Aorta (tissue), 5 donors: ENCODE data around the gene PEX26. TPM values are rescaled to one million over a fixed set of nuclear protein-coding genes. Genes with fewer than 3 reads are reported as not detected.

ENCODE experiments used
- ATAC-seq: fragments of 200-7000 bp; cut with Tn5 transposase; one replicate; pipeline ENCODE4 v1.9.1; 2022; ENCODE audit warnings: moderate library complexity; ENCODE audit not compliant: low FRiP score
- DNase-seq, 2 donors: peaks; one replicate each; pipeline ENCODE4 v3.0.0-alpha.2; 2020
- H3K27ac ChIP-seq, 2 donors: one replicate each; pipeline ENCODE4 v1.5.1; 2013; ENCODE audit warnings: low read length in 2 of 2, mild to moderate bottlenecking in 2 of 2, moderate library complexity in 2 of 2, control low read depth in 1 of 2, inconsistent platforms in 1 of 2, low read depth in 1 of 2
- H3K27me3 ChIP-seq, 2 donors: one replicate each; pipeline ENCODE4 v1.6.1; 2013; ENCODE audit warnings: control low read depth in 1 of 2, low read length in 1 of 2, mild to moderate bottlenecking in 1 of 2, moderate library complexity in 1 of 2; ENCODE audit not compliant: insufficient read depth in 2 of 2, control insufficient read depth in 1 of 2
- H3K36me3 ChIP-seq, 2 donors: one replicate each; pipeline ENCODE4 v1.6.1; 2013; ENCODE audit warnings: control low read depth in 1 of 2, low read length in 1 of 2, mild to moderate bottlenecking in 1 of 2; ENCODE audit not compliant: insufficient read depth in 2 of 2, control insufficient read depth in 1 of 2
- H3K4me1 ChIP-seq, 2 donors: one replicate each; pipeline ENCODE4 v1.6.1; 2013; ENCODE audit warnings: low read length in 2 of 2, control low read depth in 1 of 2, mild to moderate bottlenecking in 1 of 2, moderate library complexity in 1 of 2; ENCODE audit not compliant: insufficient read depth in 2 of 2, control insufficient read depth in 1 of 2
- H3K4me3 ChIP-seq, 2 donors: one replicate each; pipeline ENCODE4 v1.5.1; 2013; ENCODE audit warnings: low read length in 2 of 2, control low read depth in 1 of 2, mild to moderate bottlenecking in 1 of 2
- H3K9me3 ChIP-seq: one replicate; pipeline ENCODE4 v1.6.1; 2013; ENCODE audit warnings: mild to moderate bottlenecking, low read length; ENCODE audit not compliant: control insufficient read depth
- WGBS, 2 donors: extraction: QIAGEN DNeasy Blood & Tissue Kit; methylation state at CpG; one replicate each; pipeline ENCODE4 v1.1.7; 2013; 5-methylcytosine and 5-hydroxymethylcytosine counted together
- intact Hi-C, 2 donors: fragments of 100-400 bp; cut with DNase I; formaldehyde crosslinking; loops; one replicate each; pipeline versions ENCODE4 v1.14.2 to v1.15.0; 2022
- polyA plus RNA-seq, 2 donors: library from polyadenylated mRNA; stranded (reverse); fragments of 200-250 nt; gene quantifications; one replicate each; pipeline ENCODE4 v1.2.3, GENCODE V29; 2013
- total RNA-seq, 2 donors: library from RNA; stranded (reverse); fragmentation: NEBNext Ultra II Directional; extraction: Animal tissue kit (Norgen Biotek cat#: 25700); gene quantifications; one replicate each; pipeline ENCODE4 v1.2.1, GENCODE V29; 2021
- donor health status: healthy with polysubstance abuse.
- donor health status: Bipolar disorder and iron deficiency.
- donor health status: DM: no; HTN: no; CAD: no.
- donor health status: DM: no; HTN: no; CAD: no.
- donor health status: DM: yes; HTN: yes; CAD: no.

Gene PEX26
- total and polyA plus RNA-seq, 4 donors: 10.9 to 34.1 (median 21.5) TPM

DNA sequence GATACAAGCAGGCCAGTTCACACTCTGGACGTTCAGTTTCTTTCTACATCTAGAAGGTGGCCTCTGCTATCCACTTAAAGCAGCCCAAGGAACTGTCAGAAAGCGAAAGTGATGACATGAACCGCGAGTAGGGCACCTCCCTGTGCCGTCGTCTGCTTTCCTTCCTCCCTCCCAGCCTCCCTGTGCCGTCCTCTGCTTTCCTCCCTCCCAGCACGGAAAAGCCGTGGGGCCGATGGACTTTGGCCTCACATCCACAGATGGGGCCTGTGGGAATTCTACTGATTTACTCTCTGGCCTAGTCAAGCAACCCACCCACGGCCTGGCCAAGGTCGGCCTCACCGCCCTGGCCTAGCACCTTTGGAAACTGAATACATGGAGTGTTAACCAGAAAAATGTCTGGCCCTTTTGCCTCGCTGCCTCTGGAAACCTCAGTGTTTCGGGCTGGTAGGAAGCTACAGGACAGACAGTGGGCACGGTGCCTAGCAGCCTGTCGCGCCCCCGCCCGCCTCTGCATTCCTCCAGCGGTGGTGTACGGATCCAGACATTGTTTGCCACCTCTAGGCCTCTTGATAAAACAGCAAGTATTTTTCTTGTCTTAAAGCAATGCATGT is 14.2 kb downstream of the PEX26 start:
- ATAC-seq (peak; percentile 84), DNase-seq (peak; percentile 81 to 91)
- Histone ChIP-seq H3K36me3 (peaks cover 0 to 5% of the 10 kb centered on the region in 2 donors), H3K4me3 (no peak overlapping the region), H3K27ac (peak overlapping the region; percentile 77 to 97), H3K9me3 (no peaks in the 10 kb centered on the region), H3K4me1 (no peaks in the 10 kb centered on the region), H3K27me3 (no peaks in the 10 kb centered on the region)
- intact Hi-C loops: no loop called here
- 5 to 13% methylated on average over 22 of the region's 22 CpGs for WGBS, 2 donors

- no peak overlapping the region for H3K27ac ChIP-seq
Measured at GRCh38 chr22:18093661-18094060, 15.9 kb downstream of the PEX26 start.

DNA sequence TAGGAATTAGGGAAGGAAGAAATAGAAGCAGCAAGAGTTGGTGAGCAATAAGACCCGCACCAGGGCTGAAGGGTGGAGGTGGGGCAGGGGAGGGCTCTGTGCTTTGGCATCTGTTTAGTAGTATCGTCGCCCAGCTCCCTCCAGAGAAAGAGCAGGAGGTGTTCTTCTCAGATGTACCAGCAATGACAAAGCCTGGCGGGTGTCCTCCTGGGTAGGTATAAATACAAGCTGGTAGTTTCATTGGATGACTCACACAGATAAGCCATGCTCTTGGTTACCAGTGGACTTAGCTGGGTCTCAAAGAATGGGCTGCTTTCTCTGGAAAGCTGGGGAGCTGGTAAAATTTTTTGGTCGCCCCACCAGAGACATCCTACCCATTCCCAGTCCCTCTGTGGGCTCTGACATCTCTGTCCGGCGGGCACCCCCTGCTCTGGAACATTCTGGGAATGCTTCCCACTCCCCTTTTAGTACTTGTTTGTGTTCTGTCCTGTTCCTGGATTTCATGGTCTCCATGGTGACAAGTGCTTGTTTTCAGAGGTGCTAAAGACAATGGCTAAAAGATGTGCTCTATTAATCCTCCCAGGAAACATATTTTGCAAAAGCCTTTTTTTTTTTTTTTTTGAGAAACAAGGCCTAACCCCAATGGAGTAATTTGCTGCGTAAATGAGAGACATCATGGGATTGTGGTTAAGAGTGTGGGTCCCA is 17.5 kb downstream of the PEX26 start:
- Histone ChIP-seq H3K4me3 (no peak overlapping the region), H3K27ac (no peak overlapping the region), H3K4me1 (no peaks in the 10 kb centered on the region), H3K9me3 (no peaks in the 10 kb centered on the region), H3K36me3 (no peaks in the 10 kb centered on the region), H3K27me3 (no peaks in the 10 kb centered on the region)
- intact Hi-C loops: no loop called here
- no peak for ATAC-seq
- WGBS, 2 donors: 88 to 90% methylated on average over 8 of the region's 8 CpGs
- no peak for DNase-seq

More at GRCh38 chr22:18093661-18094060, 15.9 kb downstream of the PEX26 start:
- DNase-seq (no peak), ATAC-seq (no peak)
- H3K9me3 ChIP-seq: no peaks in the 10 kb centered on the region
- H3K4me1 ChIP-seq: no peaks in the 10 kb centered on the region
- no peak overlapping the region for H3K4me3 ChIP-seq
- H3K36me3 ChIP-seq: peaks cover 0 to 2% of the 10 kb centered on the region in 2 donors
- H3K27me3 ChIP-seq: no peaks in the 10 kb centered on the region
- 89 to 90% methylated on average over 6 of the region's 6 CpGs for WGBS, 2 donors
- intact Hi-C loops: no loop called here

DNA sequence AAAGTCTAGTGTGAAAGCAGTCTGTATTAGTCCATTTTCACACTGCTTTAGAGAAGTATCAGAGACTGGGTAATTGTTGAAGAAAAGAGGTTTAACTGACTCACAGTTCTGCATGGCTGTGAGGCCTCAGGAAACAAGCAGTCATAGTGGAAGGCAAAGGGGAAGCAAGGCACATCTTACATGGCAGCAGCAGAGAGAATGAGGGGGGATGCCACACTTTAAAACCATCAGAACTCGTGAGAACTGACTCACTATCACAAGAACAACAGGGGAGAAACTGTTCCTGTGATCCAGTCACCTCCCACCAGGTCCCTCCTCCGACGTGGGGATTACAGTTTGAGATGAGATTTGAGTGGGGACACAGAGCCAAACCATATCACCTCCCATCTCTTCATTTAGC is 19.0 kb downstream of the PEX26 start:
- Histone ChIP-seq H3K4me1 (no peaks in the 10 kb centered on the region), H3K9me3 (no peaks in the 10 kb centered on the region), H3K27me3 (no peaks in the 10 kb centered on the region), H3K36me3 (no peaks in the 10 kb centered on the region), H3K27ac (no peak overlapping the region), H3K4me3 (no peak overlapping the region)
- WGBS, 2 donors: 81 to 87% methylated on average over 3 of the region's 3 CpGs
- DNase-seq (no peak), ATAC-seq (no peak)
- intact Hi-C loops: no loop called here

GRCh38 chr22:18100781-18101180 is 23.0 kb downstream of the PEX26 start:
- no peaks in the 10 kb centered on the region for H3K27me3 ChIP-seq
- intact Hi-C loops: no loop called here
- DNase-seq (no peak), ATAC-seq (no peak)
- 89 to 94% methylated on average over 3 of the region's 3 CpGs for WGBS, 2 donors
- no peak overlapping the region for H3K4me3 ChIP-seq
- H3K36me3 ChIP-seq: no peaks in the 10 kb centered on the region
- H3K27ac ChIP-seq: no peak overlapping the region
- no peaks in the 10 kb centered on the region for H3K9me3 ChIP-seq
- H3K4me1 ChIP-seq: no peaks in the 10 kb centered on the region

GRCh38 chr22:18101536-18101935 is 23.7 kb downstream of the PEX26 start:
- no peaks in the 10 kb centered on the region for H3K4me1 ChIP-seq
- DNase-seq (peak in 1 of 2 donors; percentile 4), ATAC-seq (no peak)
- no peaks in the 10 kb centered on the region for H3K27me3 ChIP-seq
- H3K4me3 ChIP-seq: no peak overlapping the region
- WGBS, 2 donors: 90 to 92% methylated on average over 4 of the region's 4 CpGs
- intact Hi-C loops: no loop called here
- no peaks in the 10 kb centered on the region for H3K36me3 ChIP-seq
- no peak overlapping the region for H3K27ac ChIP-seq
- H3K9me3 ChIP-seq: no peaks in the 10 kb centered on the region

DNA sequence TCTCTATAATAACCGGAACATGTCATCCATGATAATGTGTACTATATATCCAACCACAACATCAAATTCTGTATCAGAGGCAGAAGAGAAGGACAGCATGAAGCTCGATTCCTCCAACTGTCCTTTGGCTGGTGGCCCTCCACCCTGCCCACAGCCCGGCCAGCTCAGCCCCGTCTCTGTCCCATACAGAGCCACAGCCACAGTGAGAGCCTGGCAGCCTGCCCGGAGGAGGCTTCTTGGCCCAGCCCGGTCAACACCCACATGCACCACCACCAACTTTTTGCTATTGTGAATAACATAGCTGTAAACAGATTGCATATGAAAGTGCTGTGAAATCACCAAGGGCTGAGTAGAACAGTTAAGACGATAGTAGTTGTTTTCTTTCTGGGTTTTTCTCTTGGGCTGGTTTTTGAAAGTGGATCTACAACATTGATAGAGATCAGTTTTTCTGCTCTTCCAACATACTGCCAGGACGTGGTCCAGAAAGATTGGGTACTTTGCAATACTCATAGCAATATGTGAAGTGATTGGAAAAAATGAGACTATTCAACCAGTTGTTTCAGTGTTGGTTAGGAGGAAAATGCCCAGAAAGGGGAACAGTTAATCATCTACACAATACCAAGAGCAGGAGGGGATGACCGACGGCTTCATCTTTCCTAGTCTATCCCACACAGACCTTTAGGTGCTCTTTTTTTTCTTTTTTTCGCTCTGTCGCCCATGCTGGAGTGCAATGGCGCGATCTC is 25.9 kb downstream of the PEX26 start:
- DNase-seq (peak in 1 of 2 donors; percentile 47), ATAC-seq (no peak)
- 93 to 94% methylated on average over 14 of the region's 14 CpGs for WGBS, 2 donors
- Histone ChIP-seq H3K27me3 (no peaks in the 10 kb centered on the region), H3K27ac (no peak overlapping the region), H3K4me1 (no peaks in the 10 kb centered on the region), H3K4me3 (no peak overlapping the region), H3K9me3 (no peaks in the 10 kb centered on the region), H3K36me3 (no peaks in the 10 kb centered on the region)
- intact Hi-C loops: no loop called here

GRCh38 chr22:18104566-18104965 is 26.8 kb downstream of the PEX26 start:
- Histone ChIP-seq H3K36me3 (no peaks in the 10 kb centered on the region), H3K4me3 (no peak overlapping the region), H3K9me3 (no peaks in the 10 kb centered on the region), H3K4me1 (no peaks in the 10 kb centered on the region), H3K27ac (no peak overlapping the region), H3K27me3 (no peaks in the 10 kb centered on the region)
- DNase-seq (peak in 1 of 2 donors; percentile 20), ATAC-seq (no peak)
- intact Hi-C loops: no loop called here
- WGBS, 2 donors: 90 to 91% methylated on average over 4 of the region's 4 CpGs
